AML-193 (cell line): ENCODE results near the gene CABP1.
A peak's percentile ranks its signal among the peaks of the same experiment; 100 is the strongest.
"Not testable (repeated sequence)": the region's sequence is repeated elsewhere in the genome, so short reads cannot be mapped to it uniquely, and the experiment has no call there.

ENCODE experiments used
- DNase-seq, 2 experiments: peaks; one replicate each; lab custom pipeline; 2025; lab: John Stamatoyannopoulos, UW

CABP1 gene

DNA sequence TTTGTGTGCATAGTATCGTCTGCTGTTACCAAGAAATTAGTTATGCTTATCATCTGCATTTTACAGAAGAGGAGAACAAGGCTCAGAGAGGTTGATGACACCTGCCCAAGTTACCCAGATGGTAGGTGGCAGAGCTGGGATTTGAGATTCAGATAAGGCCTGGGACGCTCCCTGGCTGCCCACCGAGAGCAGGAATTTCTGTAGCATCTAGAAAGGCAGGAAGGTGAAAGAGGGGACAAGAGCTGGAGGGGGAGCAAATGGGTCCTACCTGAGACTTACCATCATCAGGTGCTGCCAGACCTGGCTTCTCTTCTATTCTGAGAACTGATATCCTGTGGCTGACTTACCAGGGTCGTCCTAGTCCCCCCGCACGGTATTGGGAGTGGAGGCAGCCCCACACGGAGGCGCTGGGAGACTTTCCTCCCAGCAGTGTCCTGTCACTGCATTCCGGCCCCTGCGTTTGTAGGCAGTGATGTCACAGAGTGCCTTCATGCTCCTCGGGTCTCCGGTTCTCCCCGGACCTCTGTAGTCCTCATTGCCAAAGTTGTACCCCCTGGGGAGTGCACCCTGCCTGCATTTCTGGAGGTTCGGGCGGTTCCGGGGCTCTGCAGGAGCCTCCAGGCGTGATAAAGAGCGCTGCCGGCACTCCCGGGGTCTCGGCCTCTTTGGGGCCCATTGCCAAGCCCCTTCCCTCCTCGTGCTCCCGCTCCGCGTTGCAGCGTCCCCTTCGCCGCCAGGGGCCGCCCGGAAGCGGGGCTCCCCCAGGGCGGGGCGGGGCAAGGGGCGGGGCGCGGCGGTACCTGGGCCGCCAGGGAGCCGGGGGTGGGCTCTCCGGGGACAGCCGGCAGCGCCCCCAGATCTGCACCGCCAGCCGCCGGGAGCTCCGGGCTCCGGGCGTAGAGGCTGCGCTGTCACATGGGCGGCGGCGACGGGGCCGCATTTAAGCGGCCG, at the start of gene CABP1:
Gene CABP1 (plus strand): TSS at position 856 of the 951 bp plus-strand sequence. CDS start 60 bp downstream, at position 916.
- DNase-seq, result no peak

DNA sequence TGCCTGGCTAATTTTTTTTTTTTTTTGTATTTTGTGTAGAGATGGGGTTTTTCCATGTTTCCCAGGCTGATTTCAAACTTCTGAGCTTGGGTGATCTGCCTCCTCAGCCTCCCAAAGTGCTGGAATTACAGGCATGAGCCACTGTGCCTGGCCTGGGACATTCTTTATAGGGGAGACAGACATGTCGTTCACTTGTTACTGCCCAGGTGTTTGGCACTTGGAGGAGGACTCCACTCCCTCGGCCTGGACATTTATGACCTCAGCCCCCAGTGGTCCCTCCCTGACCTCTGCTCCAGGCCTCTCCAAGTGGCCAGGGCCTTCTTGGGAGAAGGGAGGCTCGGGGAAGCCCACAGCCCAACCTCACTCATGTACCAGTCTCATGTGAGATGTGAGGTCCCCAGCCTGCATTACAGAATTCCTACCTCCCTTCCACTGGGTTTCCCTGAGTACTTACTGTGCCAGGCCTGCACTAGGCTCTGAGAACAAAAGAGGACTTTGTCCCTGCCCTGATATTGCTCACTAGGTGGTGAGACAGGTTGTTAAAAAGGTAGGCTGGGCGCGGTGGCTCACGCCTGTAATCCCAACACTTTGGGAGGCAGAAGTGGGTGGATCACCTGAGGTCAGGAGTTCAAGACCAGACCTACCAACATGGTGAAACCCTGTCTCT, 49.6 kb upstream of the CABP1 start:
- DNase-seq, result no peak

DNA sequence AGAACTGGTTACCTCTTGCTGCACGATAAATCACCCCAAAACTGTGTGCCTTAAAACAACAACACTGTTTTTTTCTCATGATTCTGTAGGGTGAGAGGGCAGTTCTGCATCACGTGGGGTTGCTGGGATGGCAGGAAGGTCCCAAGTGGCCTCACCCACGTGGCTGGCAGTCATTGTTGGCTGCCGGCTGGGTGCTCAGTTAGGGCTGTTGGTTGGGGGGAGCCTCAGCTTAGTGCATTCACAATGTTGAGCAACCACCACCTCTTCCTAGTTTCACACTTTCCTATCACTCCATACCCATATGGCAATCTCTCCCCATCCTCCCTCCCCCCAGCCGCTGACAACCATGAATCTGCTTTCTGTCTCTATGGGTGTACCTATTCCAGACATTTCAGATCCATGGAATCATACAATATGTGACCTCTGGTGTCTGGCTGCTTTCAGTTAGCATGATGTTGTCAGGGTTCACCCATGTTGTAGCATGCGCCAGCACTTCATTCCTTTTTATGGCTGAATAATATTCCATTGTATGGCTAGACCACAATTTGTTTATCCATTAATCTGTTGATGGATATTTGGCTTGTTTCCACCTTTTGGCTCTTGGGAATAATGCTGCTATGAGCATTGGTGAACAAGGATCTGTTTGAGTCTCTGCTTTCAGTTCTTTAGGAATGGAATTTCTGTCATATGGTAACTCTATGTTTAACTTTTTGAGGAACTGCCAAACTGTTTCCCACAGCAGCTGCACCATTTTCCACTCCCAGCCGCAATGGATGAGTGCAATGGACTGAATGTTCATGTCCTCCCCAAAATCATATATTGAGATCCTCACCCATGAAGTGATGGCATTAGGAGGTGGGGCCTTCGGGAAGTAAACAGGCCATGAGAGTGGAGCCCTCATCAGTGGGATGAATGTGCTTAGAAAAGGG, 48.0 kb upstream of the CABP1 start:
- no peak for DNase-seq

DNA sequence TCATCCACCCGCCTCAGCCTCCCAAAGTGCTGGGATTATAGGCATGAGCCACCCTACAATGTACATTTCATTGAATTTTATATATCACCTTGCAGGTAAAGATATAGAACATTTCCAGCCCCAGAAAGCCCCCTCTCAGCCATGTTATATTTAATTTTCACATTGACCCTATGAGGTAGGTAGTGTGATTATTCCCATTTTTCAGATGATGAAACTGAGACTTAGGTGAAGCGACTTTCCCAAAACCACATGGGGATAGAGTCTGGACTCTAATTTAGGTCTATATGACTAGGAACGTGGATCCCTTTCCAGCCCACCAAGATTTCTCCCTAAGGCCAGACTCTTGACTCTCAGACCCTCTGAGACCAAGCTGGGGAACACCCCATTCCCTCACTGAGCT, 43.5 kb upstream of the CABP1 start:
- no peak for DNase-seq

DNA sequence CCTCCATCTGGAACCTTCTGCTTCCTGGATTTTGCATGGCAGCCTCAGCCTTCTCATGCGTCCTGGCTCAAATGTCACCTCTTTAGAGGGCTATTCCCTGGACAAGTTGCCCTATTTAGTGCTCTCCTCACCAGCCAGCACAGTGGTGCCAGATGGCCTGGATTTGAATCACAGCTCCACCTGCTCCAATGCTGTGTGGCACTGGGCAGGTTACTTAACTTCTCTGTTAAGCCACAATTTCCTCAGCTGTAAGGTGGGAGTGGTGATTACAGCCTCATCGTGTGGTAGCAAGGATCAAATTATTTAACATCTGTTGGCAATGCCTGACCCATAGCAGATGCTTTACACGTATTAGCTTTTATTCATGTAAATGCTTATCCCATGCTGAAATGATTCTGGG, 42.6 kb upstream of the CABP1 start:
- DNase-seq, result no peak

DNA sequence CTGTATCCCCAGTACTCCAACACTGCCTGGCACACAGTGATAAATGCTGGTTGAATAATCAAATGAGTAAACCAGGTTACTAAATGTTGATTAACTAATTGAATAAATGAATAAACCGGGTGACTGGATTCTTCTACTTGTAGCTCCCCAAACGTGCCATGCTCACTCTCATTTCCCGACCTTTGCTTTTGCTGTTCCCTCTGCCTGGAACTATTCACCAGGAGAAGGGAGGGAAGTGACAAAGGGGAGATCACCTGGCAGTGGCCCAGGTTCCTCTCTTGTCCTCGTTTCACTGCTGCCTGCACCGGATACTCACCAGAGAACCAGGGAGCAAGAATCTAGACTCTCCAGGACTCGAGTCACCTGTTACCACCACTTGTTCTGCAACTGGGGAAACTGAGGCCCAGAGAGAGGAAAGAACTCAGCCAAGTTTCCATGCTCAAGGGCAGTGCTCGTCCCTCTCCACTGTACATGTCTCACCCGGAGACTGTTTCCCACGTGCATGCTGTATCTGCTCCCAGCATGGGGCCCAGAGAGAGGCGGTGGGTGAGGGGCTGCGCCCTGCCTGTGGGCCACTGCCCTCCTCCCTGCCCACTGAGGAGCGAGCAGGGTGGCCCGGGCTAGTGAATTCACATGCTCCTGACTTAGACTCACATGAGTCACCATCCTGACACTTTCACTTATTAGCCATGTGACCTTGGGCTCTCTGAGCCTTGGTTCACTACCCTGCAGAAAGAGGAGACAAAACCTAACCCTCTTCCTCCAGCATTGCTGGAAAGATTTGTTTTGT, 41.6 kb upstream of the CABP1 start:
- peak; percentile 34 to 52 for DNase-seq

DNA sequence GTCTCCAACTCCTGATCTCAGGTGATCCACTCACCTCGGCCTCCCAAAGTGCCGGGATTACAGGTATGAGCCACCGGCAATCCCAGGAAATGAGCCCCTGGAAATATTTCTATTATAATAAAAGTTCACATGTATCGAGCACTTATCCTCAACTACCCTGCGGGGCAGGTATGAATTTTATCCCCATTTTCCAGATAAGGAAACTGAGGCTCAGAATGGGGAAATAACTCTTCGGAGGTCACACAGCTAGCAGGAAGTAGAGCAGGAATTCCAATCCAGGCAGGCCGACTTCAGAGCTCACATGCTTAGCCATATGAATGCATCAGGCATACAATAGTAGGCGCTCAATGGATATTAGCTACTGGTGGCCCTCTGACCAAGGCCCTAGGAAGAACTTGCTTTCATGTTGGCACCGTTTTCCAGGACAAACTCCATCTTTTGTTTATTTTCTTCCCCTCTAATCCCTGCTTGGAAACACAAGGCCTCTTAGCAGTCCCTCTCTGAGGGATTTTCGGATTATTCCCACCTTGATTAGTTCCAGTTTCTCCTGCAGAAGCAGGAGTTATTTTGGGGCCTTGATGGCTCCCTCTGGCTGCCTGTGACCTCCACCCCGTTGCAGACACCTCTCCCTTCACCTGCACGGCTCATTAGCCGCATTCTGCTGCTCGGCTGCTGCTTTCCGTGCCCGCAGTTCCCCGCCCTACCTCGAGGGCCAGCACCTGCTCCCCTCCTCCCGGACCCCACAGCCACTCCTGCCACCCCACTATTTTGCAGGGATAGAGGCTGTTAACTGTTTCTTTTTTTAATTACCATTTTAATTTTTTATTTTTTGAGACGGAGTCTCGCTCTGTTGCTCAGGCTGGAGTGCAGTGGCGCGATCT, 40.5 kb upstream of the CABP1 start:
- no peak for DNase-seq

DNA sequence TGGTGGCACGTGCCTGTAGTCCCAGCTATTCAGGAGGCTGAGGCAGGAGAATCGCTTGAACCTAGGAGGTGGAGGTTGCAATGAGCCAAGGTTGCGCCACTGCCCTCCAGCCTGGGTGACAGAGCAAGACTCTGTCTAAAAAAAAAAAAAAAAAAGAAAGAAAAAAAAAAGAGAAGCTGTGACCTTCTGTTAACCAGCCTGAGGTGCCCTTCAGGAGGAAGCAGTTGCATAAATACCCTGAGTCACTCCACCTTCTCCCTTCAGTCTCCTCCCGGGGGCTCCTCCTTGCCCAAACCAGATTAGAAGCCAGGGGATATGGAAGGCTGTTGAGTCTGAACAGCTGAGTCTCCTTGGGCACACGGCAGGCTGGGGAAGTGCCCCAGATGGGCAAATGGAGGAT, 38.0 kb upstream of the CABP1 start:
- DNase-seq, result peak; percentile 95

DNA sequence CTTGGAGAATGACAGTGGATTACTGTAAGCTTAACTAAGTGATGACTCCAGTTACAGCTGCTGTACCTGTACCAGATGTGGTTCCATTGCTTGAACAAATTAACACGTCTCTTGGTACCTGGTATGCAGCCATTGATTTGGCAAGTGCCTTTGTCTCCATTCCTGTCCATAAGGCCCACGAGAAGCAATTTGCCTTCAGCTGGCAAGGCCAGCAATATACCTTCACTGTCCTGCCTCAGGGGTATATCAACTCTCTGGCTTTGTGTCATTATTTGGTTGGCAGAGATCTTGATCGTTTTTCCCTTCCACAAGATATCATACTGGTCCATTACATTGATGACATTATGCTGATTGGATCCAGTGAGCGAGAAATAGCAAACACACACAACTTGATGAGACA, 29.9 kb upstream of the CABP1 start:
- no peak for DNase-seq

DNA sequence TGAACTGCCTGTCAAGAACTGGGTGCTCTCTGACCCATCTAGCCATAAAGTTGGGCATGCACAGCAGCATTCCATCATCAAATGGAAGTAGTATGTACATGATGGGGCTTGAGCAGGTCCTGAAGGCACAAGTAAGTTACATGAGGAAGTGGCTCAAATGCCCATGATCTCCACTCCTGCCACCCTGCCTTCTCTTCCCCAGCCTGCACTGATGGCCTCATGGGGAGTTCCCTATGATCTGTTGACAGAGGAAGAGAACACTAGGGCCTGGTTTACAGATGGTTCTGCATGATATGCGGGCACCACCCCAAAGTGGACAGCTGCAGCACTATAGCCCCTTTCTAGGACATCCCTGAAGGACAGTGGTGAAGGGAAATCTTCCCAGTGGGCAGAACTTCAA, 28.9 kb upstream of the CABP1 start:
- DNase-seq, result not testable (repeated sequence)

DNA sequence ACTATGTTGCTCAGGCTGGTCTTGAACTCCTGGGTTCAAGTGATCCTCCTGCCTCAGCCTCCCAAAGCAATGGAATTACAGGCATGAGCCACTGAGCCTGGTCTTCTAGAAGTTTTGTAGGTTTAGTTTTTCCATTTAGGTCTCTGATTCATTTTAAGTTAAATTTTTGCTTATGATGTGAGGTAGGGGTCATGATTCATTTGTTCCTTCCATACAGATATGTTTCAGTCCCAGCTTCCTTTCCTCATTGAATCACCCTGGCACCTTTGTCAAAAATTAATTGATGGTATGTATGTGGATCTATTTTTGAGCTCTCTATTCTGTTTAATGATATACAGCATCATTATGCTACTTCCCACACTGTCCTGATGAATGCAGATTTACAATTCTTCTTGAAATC, 25.6 kb upstream of the CABP1 start:
- DNase-seq, result no peak

DNA sequence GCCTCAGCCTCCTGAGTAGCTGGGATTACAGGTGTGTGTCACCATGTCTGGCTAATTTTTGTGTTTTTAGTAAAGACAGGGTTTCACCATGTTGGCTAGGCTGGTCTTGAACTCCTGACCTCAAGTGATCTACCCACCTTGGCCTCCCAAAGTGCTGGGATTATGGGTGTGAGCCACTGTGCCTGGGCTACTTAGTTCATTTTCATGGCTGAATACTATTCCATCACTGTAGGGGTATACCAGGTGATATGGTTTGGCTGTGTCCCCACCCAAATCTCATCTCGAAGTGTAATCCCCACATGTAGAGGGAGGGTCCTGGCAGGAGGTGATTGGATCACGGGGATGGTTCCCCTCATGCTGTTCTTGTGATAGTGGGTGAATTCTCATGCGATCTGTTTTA, 23.2 kb upstream of the CABP1 start:
- DNase-seq, result not testable (repeated sequence)

DNA sequence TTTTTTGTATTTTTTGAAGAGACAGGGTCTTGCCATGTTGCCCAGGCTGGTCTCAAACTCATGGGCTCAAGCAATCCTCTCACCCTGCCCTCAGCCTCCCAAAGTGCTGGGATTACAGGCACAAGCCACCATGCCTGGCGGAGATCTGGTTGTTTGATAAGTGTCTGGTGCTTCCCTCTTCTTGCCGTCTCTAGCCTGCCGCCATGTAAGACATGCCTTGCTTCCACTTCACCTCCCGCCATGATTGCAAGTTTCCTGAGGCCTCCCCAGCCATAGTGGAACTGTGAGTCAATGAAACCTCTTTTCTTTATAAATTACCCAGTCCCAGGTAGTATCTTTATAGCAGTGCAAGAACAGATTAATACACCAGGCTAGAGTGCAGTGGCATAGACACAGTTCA, 22.7 kb upstream of the CABP1 start:
- not testable (repeated sequence) for DNase-seq

DNA sequence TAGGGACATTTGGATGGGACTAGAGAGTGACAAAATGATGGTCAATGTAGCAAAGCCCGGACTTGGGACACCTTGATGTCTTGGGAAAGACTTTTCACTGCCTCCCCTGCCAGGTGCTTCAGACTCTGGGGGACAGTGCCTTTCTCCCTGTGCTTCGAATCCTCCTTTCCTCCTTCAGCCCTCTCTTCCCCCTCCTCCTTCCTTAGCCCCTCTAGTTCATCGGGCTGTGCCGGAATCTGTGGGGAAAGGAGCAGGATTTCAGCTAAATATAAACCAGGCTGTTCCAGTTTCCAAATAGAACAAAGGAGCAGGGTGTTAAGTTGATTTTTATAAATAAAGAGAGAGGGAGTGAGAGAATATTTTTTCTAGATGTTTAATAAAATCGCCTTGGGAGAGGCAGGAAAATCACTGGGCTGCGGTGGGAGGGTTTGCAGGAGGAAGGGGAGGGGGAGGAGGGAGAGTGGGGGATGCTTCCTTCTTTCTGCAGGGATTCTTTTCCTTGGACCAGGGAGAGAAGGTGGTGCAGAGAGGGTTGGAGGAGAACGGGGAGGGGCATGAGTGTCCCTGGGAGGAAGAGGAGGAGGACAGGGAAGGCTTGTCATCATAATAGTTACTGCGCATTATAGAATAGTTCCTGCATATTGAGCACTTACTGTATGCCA, 21.3 kb upstream of the CABP1 start:
- no peak for DNase-seq

DNA sequence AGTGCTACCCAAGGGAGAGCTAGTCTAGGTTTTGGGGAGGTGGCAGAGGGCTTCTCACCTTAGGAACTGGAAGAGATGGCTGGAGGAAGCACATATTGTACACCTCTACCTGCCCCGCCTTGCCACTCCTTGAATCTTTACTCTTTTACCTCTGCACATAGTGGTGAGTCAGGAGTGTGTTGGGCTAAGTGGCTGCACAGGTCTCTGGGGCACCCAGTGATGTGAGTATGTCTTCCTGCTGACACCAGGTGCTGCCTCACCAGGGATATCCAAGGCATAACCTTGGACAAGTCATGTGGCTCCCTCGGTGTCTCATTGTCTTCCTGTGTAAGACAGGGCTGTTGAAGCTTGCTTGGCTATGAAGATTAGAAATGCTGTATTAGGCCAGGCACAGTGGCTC, 19.8 kb upstream of the CABP1 start:
- no peak for DNase-seq

DNA sequence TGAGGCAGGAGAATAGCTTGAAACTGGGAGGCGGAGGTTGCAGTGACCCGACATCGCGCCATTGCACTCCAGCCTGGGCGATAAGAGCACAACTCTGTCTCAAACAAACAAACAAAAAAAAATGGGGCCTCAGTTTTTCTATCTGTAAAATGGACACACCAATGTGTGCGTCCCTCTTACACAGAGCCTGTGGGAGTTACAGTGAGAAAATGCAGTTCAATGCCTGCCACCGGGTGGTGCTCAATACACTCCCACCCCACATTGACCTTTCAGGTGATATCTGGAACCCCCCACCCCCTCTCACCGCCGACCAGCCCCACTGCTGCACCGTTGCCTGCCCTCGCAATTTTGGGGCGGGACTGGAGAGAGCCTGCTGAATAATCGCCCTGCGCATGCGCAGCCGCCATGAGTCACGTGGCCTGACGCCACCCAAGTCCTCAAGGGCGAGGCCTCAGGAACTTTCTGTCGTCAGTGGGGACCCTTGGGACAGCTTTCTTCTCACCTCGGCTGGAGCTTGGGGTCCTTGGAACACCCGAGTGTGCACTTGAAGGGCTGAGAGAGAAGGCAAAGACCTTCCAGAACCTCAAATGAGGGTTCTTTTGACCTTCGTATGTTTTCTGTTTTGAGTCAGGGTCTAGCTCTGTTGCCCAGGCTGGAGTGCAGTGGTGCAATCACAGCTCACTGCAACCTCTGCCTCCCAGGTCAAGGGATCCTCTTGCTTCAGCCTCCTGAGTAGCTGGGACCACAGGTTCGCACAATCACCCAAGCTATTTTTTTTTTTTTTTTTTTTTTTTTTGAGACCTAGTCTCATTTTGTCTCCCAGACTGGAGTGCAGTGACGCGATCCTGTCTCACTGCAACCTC, 14.6 kb upstream of the CABP1 start:
- DNase-seq, result no peak

DNA sequence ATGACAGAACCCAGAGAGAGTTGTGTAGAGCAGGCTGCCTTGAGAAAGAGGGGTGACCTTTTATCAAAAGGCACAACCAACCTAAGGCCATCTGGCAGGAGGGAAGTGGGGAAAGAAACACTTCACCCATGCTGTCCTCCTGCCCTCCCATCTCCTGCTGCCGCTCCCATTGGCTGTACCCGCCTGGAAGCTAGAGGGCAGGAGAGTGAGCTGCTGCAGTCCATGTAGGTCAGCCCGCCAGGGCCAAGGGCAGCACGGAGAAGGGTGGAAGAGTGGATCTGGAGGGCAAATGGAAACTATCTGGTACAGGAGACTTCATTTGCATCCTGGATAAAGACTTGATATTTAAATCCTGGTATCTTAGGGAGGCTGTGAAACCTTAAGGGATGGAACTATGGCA, 11.5 kb upstream of the CABP1 start:
- DNase-seq, result no peak

DNA sequence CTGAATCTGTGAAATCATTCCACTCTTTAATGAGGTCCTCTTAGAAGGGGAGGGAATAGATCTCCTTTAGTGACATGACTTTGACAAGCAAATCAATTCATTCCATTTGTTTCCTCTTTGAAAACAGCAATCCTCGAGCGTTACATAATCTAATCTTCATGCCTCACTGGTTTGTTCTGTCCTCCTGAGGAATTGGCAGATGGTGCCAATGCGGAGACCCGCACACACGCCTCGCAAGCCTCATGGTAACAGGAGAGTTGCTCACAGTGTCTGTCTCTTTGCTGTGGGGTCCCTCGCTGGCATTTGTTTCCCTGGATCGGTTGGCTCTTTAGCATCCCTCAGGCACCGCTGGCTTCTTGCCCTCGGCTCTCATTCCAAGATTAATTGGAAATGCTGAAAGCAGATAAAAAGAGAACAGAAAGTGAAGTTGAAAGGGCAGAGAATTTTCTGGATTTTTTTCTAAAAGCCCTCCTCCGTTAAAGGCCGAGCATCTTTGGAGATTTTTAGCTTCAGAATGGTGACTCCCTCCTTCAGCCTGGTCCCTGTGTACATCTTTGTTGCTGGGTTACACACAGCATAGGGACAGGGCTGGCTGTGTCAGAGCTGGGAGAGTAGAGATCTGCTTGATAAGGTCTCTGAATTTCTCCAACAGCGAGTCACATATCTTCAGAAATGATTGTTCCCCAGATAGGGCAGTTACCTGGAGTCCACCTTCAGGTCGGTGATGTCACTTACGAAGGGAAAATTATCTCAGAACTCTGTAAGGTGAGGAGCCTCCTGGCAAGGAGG, 10.1 kb upstream of the CABP1 start:
- no peak for DNase-seq
